ENCODE measurements around the gene MYBPH. TPM values are rescaled to one million over a fixed set of nuclear protein-coding genes. Genes with fewer than 3 reads are reported as not detected.

MYBPH gene
- total RNA-seq, 1 donor from 2014 or later, result not detected

DNA sequence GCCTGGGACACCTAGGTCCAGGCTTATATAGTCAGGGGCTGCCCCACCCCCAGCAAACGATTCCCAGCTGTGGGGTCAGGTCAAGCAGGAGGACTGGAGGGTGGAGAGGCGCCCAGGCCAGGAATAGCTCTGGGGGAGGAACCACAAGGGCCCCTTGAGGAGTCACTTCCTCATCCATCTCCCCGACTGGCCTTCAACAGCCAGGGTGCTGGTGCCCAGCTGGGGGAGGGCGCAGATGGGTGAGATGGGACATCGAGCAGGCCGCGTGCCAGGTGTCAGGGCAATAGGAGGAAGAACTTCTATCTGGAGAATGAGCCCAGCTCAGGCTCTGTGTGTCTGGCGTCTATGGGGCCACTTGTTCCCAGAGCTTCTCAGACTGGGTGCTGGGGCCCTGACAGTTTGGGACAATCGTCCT lies 208 bp upstream of the MYBPH start:
- no peak overlapping the region for H3K9ac ChIP-seq (ENCODE audit: low read length)
- H3K27me3 Mint-ChIP-seq (ENCODE audit: low read depth, unreplicated experiment), result peaks cover 7% of the 10 kb centered on the region
- H3K79me2 ChIP-seq (ENCODE audit: insufficient read depth, low read length), result no peaks in the 10 kb centered on the region
- H3K4me3 ChIP-seq (ENCODE audit: insufficient read depth, low read depth, low read length), result no peak overlapping the region
- no peak for TF ChIP-seq EZH2 (IDR thresholded peaks at IDR 0.05; ENCODE audit: insufficient read depth, low read length)
- TF ChIP-seq, protein P1, sequence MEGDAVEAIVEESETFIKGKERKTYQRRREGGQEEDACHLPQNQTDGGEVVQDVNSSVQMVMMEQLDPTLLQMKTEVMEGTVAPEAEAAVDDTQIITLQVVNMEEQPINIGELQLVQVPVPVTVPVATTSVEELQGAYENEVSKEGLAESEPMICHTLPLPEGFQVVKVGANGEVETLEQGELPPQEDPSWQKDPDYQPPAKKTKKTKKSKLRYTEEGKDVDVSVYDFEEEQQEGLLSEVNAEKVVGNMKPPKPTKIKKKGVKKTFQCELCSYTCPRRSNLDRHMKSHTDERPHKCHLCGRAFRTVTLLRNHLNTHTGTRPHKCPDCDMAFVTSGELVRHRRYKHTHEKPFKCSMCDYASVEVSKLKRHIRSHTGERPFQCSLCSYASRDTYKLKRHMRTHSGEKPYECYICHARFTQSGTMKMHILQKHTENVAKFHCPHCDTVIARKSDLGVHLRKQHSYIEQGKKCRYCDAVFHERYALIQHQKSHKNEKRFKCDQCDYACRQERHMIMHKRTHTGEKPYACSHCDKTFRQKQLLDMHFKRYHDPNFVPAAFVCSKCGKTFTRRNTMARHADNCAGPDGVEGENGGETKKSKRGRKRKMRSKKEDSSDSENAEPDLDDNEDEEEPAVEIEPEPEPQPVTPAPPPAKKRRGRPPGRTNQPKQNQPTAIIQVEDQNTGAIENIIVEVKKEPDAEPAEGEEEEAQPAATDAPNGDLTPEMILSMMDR (IDR thresholded peaks at IDR 0.05; ENCODE audit: insufficient read depth, low read depth, low read length), result no peak
- no peak overlapping the region for H3K4me3 Mint-ChIP-seq (ENCODE audit: unreplicated experiment)
- FAIRE-seq, result no peak
- H4K20me1 ChIP-seq (ENCODE audit: insufficient read depth, low read length), result no peaks in the 10 kb centered on the region
- H3K27me3 ChIP-seq (ENCODE audit: insufficient read depth, low read length), result no peaks in the 10 kb centered on the region
- no peak for DNase-seq (ENCODE audit: low read depth)
- H3K27ac ChIP-seq (ENCODE audit: low read depth, low read length), result no peak overlapping the region
- no peak overlapping the region for H2AFZ ChIP-seq (ENCODE audit: low read depth, low read length)
- H3K36me3 ChIP-seq (ENCODE audit: insufficient read depth, low read length), result no peaks in the 10 kb centered on the region
- H3K4me2 ChIP-seq (ENCODE audit: low read length), result no peak overlapping the region
- no peaks in the 10 kb centered on the region for H3K9me3 Mint-ChIP-seq (ENCODE audit: unreplicated experiment)
- H3K9me3 ChIP-seq (ENCODE audit: insufficient read depth, low read depth, low read length), result no peaks in the 10 kb centered on the region
- H3K4me1 ChIP-seq (ENCODE audit: insufficient read depth, low read length), result peaks cover 14% of the 10 kb centered on the region
- H3K27ac Mint-ChIP-seq (ENCODE audit: unreplicated experiment), result no peak overlapping the region
- no peaks in the 10 kb centered on the region for H3K36me3 Mint-ChIP-seq (ENCODE audit: low read depth, unreplicated experiment)
- peaks cover 22% of the 10 kb centered on the region for H3K4me1 Mint-ChIP-seq (ENCODE audit: low read depth, unreplicated experiment)

DNA sequence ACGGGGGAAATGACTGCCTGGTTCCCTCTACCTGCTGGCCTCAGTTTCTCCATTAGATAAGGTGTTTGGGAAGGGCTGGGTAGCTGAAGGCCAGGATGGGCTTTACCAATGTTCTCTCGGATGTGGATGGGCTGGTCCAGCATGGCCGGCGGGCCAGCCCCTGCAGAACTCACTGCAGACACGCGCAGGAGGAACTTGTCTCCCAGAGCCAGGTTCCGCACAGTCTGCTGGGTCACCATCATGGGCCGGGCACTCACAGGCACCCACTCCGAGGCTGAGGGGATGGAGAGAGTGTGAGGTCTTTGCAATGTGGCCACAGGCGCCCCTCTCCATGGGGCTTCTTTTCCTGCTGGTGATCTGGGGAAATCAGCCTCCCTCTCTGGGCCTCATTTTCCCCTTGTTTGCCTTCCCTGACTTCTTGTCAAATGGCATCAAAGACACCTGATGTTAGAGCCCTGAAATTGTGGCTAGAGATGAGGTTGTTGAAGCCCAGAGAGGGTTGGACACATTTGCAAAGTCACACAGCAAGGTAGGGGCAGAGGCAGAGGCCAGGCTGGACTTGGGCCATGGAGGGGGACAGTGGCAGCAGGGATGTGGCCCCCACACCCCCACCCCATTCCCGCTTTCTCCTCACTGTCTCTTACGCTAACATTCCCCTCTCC lies 1.2 kb downstream of the MYBPH start:
- Histone ChIP-seq H3K4me2 (ENCODE audit: low read length) (no peak overlapping the region), H3K36me3 (ENCODE audit: insufficient read depth, low read length) (no peaks in the 10 kb centered on the region), H3K9ac (ENCODE audit: low read length) (no peak overlapping the region), H3K79me2 (ENCODE audit: insufficient read depth, low read length) (no peaks in the 10 kb centered on the region), H3K9me3 (ENCODE audit: insufficient read depth, low read depth, low read length) (no peaks in the 10 kb centered on the region), H3K27ac (ENCODE audit: low read depth, low read length) (no peak overlapping the region), H3K4me3 (ENCODE audit: insufficient read depth, low read depth, low read length) (no peak overlapping the region), H3K27me3 (ENCODE audit: insufficient read depth, low read length) (no peaks in the 10 kb centered on the region), H2AFZ (ENCODE audit: low read depth, low read length) (no peak overlapping the region), H3K4me1 (ENCODE audit: insufficient read depth, low read length) (peaks cover 14% of the 10 kb centered on the region), H4K20me1 (ENCODE audit: insufficient read depth, low read length) (no peaks in the 10 kb centered on the region)
- no peak for DNase-seq (ENCODE audit: low read depth)
- no peak overlapping the region for H3K27ac Mint-ChIP-seq (ENCODE audit: unreplicated experiment)
- H3K4me1 Mint-ChIP-seq (ENCODE audit: low read depth, unreplicated experiment), result peaks cover 24% of the 10 kb centered on the region
- H3K36me3 Mint-ChIP-seq (ENCODE audit: low read depth, unreplicated experiment), result peaks cover 4% of the 10 kb centered on the region
- H3K27me3 Mint-ChIP-seq (ENCODE audit: low read depth, unreplicated experiment), result peaks cover 16% of the 10 kb centered on the region
- TF ChIP-seq EZH2 (IDR thresholded peaks at IDR 0.05; ENCODE audit: insufficient read depth, low read length), result no peak
- TF ChIP-seq, protein P1 (IDR thresholded peaks at IDR 0.05; ENCODE audit: insufficient read depth, low read depth, low read length), result no peak
- H3K9me3 Mint-ChIP-seq (ENCODE audit: unreplicated experiment), result no peaks in the 10 kb centered on the region
- H3K4me3 Mint-ChIP-seq (ENCODE audit: unreplicated experiment), result no peak overlapping the region
- no peak for FAIRE-seq

DNA sequence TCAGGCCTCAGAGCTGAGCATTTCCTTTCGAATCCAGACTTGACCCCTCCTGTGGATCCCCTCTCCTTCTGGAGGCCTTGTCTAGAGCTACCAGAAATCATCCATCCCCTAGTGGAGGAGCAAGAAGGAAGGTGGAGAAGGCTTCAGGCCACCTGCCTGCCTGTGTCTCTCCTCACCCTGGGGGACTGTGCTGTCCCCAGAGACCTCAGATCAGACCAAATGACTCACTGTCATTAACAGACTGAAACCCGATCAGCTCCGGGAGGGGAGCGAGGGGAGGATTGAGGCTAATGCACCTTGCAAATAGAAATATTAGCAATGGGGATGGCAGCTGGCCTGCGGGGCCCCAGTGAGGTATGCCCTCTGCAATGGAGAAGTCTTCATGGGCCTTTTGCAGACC lies 2.1 kb downstream of the MYBPH start:
- H3K4me3 ChIP-seq (ENCODE audit: insufficient read depth, low read depth, low read length), result no peak overlapping the region
- no peak overlapping the region for H3K4me2 ChIP-seq (ENCODE audit: low read length)
- Mint-ChIP-seq H3K36me3 (ENCODE audit: low read depth, unreplicated experiment) (peaks cover 6% of the 10 kb centered on the region), H3K27ac (ENCODE audit: unreplicated experiment) (no peak overlapping the region), H3K4me3 (ENCODE audit: unreplicated experiment) (no peak overlapping the region), H3K4me1 (ENCODE audit: low read depth, unreplicated experiment) (peaks cover 24% of the 10 kb centered on the region), H3K9me3 (ENCODE audit: unreplicated experiment) (no peaks in the 10 kb centered on the region), H3K27me3 (ENCODE audit: low read depth, unreplicated experiment) (peaks cover 22% of the 10 kb centered on the region)
- no peak overlapping the region for H2AFZ ChIP-seq (ENCODE audit: low read depth, low read length)
- DNase-seq (ENCODE audit: low read depth), result no peak
- H3K27me3 ChIP-seq (ENCODE audit: insufficient read depth, low read length), result no peaks in the 10 kb centered on the region
- FAIRE-seq, result no peak
- H3K36me3 ChIP-seq (ENCODE audit: insufficient read depth, low read length), result no peaks in the 10 kb centered on the region
- no peaks in the 10 kb centered on the region for H3K79me2 ChIP-seq (ENCODE audit: insufficient read depth, low read length)
- H3K9ac ChIP-seq (ENCODE audit: low read length), result no peak overlapping the region
- H3K4me1 ChIP-seq (ENCODE audit: insufficient read depth, low read length), result peaks cover 14% of the 10 kb centered on the region
- TF ChIP-seq EZH2 (IDR thresholded peaks at IDR 0.05; ENCODE audit: insufficient read depth, low read length), result no peak
- TF ChIP-seq, protein P1 (IDR thresholded peaks at IDR 0.05; ENCODE audit: insufficient read depth, low read depth, low read length), result no peak
- H3K9me3 ChIP-seq (ENCODE audit: insufficient read depth, low read depth, low read length), result no peaks in the 10 kb centered on the region
- no peaks in the 10 kb centered on the region for H4K20me1 ChIP-seq (ENCODE audit: insufficient read depth, low read length)
- no peak overlapping the region for H3K27ac ChIP-seq (ENCODE audit: low read depth, low read length)

Measured in astrocyte (in vitro differentiated cells and primary cell).